CD4-positive, alpha-beta T cell treated with Interferon alpha-2 for 1 hour (primary cell): Measurements from ENCODE around the gene ADAMTSL3.
"Not testable (repeated sequence)": the region's sequence is repeated elsewhere in the genome, so short reads cannot be mapped to it uniquely, and the experiment has no call there.

Experiments used
- DNase-seq, 2 donors: peaks; one replicate each; pipeline ENCODE4 v3.0.0-alpha.2; 2020 to 2022

The ADAMTSL3 gene

DNA sequence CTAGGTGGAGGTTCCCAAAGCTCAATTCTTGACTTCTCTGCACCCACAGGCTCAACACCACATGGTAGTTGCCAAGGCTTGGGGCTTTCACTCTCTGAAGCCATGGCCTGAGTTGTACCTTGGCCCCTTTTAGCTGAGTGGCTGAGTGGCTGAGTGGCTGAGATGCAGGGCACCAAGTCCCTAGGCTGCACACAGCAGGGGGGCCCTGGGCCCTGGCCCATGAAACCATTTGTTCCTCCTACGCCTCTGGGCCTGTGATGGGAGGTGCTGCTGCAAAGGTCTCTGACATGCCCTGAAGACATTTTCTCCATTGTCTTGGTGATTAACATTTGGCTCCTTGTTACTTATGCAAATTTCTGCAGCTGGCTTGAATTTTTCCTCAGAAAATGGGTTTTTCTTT is 103.4 kb downstream of the ADAMTSL3 start:
- not testable (repeated sequence) for DNase-seq

DNA sequence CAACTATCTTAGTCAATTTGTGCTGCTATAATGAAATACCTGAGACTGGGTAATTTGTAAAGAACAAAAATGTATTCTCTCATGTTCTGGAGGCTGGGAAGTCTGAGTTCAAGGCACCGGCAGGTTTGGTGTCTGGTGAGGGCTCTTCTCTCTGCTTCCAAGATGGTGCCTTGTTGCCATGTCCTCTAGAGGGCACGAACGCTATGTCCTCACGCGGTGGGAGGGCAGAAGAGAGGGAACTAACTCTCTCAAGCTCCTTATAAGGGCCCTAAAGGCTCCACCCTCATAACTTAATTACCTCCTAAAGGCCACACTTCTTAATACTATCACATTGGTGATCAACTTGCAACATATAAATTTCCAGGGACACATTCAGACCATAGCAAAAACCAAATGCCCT is 108.4 kb downstream of the ADAMTSL3 start:
- DNase-seq: no peak

DNA sequence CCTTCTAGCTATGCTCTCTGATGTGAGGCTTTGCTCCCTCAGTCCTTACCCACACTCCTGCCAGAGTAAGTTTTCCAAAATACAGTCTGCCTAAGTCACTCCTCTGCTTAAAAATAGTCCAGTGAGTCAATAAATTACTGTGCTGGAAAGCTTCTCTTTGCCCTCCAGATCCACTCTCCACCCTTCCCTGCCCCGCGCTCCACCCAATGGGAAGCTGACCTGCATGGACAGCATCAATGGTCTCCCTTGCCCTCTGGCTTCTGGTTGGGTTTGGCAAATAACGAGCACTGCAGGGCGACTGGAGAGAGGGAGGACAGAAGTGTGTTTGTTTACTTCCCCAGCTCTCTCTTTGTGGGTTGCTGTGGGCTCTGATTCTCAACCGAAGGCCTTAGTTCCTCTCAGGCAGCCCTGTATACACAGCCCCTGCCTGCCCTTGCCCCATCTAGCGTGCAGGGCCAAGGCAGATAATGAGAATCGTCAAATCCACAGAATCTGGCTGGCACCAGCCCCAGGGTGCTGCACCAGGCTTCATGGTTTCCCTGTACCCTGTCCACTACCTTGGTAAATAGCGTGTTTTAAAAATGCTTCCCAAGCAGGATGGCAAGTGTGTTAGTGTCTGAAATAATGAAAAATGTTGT is 110.4 kb downstream of the ADAMTSL3 start:
- no peak for DNase-seq

DNA sequence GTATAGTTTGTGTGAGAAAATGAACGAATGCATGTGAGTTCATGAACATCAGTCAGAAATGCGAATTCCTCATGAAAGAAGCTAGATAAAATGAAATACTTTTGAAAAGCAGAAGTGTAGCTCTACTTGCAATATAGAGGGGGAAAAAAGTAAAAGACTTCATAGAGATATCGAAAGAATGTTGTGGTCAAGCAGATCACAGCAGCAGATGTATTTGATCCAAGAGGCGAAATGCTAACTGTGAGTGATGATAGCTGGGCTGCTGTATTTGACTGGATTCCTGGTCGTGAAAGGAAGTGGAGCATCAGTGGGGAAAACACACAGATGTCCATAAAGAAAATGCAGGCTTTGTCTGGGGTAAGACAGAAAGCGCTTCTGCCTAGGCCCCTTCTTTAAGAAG is 112.4 kb downstream of the ADAMTSL3 start:
- DNase-seq: no peak

GRCh38 chr15:83767741-83768140 is 113.8 kb downstream of the ADAMTSL3 start:
- no peak for DNase-seq

DNA sequence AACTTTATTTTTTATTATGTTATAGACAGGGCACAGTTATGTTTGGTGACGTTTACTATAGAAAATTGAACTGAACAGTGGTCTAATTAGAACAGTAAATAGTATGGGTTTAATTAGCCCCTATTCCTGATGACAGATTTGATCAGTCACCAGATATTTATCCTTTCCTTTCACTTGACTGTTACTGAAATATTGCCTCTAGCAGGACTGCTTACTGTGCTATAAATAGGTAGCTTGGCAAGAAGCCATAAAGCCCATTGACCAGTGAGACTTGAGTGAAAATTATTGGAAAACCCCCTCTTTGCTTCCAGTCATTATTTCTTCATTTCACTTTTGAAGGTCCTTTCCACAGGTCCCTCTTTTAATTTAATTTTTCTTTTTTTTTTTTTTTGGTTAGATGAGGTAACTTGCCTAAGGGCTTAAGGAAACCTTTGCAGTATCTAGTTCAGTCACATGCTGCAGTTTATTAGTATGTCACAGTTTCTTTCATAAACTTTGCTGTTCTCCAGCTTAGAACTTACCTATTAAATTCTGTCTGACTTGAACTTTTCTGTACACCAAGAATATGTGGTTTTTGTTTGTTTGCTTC is 115.6 kb downstream of the ADAMTSL3 start:
- DNase-seq: no peak

DNA sequence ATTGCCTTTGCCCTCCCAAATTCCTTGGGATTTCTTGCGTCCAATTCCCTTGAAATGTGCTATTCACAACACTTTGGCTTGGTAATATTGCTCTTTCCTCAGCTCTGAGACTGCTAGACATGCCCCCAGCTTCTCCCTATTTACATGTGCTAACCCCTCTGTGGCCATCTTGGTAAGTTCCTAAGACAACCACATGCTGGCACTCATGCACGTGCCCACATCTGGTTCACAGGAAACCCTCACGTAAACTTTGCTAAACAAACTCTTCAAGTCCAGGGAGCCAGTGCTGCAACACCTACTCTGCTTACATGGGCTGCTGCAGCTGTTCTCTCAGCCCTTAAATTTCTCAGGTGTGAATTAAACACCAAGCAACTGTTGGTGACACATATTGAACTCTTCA is 121.8 kb downstream of the ADAMTSL3 start:
- DNase-seq: no peak

DNA sequence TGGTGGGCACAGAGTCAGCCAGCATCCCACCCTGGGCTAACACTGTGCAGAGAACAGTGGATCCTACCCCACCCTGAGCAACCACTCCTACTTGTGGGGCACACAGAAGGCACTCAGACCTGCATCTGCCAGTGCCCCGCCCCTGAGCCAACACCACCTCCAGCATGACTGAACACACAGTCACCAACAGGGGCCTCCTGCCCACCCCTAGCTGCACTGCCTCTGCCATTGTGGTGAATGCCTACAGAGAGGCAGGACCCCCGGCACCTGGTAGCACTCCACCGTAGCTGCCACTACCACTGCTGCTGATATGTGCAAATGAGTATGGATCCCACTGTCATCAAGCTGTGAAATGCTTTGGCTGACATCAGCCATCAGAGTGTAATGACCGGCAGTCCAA is 123.1 kb downstream of the ADAMTSL3 start:
- no peak for DNase-seq

- no peak for DNase-seq
These were observed 129.3 kb downstream of the ADAMTSL3 start for GRCh38 chr15:83783227-83783626.

DNA sequence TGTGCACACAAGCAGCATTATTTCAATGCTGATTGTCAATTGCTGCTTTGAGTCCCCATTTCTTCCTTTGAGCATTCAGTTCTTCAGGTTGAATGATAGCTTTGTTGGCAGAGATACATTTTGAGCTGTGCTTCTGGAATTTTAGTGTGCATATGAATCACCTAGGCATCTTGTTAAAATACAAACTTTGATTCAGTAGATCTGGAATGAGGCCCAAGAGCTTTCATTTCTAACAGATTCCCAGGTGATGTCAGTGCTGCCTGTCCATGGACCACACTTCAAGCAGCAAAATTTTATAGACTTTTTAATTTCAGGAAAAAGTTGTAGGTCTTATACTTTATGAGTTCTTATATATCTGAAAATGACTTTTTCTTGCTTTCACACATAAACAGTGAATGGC is 131.1 kb downstream of the ADAMTSL3 start:
- no peak for DNase-seq

GRCh38 chr15:83786336-83786735 is 132.4 kb downstream of the ADAMTSL3 start:
- no peak for DNase-seq

- no peak for DNase-seq
These were observed 139.1 kb downstream of the ADAMTSL3 start for GRCh38 chr15:83793069-83793468.

GRCh38 chr15:83794209-83794608 is 140.3 kb downstream of the ADAMTSL3 start:
- no peak for DNase-seq

GRCh38 chr15:83809345-83809744 is 155.4 kb downstream of the ADAMTSL3 start:
- DNase-seq: no peak

DNA sequence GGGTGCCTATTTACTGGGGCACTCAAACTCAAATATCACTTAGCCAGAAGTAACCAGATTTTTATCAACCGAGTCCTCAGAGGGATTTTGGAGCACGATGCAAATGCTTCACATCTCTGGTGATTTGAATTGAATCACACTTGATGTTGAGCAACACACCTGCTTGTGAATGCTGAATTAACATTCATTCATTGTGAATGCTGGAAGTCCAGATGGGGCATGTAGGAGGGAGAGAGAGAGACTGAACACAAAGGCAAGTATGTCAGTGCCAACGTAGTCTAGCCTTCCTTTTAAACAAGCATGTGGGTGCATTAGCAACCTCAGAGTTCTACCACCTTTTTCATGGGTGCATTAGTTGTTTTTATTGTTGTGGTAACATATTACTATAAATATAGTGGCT is 156.2 kb downstream of the ADAMTSL3 start:
- no peak for DNase-seq

DNA sequence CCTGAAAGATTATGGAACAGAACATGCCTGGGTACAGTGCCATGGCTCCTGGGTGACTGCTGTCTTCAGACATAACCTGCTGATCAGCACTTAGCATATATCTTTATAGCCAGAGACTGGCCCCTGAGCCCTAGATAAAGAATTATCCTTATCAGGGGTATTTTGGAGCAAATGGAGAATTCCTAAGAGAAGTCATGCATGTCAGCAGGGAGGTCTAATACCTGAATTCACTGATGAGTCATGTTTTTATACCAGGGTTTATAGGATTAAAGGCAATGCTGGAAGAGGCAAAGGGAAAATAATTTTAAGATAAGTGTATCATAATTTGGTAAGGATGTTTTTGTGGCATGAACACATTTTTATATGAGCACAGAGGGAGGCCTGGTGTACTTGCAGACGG is 159.8 kb downstream of the ADAMTSL3 start:
- no peak for DNase-seq

GRCh38 chr15:83815506-83815905 is 161.6 kb downstream of the ADAMTSL3 start:
- no peak for DNase-seq

DNA sequence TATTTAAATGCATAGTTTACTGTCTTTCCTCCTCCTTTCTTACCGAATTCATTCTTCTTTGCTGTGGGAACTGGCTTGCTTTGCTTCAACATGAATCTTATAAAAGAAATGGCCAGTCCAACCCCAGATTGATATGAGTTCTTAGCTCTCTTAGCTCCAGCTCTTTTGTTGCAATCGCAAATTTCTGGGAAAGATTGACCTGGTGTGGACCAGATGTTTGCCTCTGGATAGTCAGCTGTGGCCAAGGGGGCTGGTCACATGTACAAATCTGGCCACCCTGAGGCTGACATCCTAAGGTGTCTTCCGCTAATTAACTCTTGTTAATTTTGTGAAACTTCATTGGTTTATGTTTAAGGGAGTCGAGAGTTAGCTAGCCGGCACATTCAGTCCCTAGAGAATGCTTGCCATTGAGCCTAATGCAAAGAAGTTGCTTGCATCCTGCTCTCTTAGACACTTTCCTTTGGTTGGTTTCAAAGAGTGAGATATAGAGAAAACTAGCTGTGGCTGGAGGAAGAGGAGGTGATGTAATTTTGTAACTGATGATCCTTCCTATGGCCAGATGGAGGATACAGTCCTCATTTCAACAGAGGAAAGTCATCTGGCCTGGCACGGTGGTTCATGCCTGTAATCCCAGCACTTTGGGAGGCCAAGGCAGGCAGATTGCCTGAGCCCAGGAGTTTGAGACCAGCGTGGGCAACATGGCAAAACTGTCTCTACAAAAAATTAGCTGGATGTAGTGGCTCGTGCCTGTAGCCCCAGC is 162.4 kb downstream of the ADAMTSL3 start:
- DNase-seq: no peak

- no peak for DNase-seq
These were observed 164.7 kb downstream of the ADAMTSL3 start for GRCh38 chr15:83818591-83818990.

- DNase-seq: no peak
These were observed 176.5 kb downstream of the ADAMTSL3 start for GRCh38 chr15:83830381-83830780.

DNA sequence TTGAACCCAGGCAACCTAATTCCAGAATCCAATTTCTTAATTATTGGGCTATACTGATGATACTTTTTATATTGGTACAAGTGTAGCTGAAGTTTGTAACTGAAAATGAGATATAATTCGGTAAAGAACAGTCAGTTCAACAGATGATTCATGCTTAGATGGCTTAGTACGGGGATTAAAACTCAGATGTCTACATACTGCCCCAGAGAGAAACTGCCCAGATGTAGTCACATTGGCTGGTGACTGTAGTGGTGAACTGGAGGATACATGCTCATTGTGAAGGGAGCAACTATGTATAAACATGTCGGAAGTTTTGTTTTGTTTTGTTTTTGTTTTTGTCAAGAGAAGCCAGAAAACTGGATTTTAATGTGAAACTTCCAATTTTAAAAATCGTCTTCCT is 179.6 kb downstream of the ADAMTSL3 start:
- DNase-seq: no peak

DNA sequence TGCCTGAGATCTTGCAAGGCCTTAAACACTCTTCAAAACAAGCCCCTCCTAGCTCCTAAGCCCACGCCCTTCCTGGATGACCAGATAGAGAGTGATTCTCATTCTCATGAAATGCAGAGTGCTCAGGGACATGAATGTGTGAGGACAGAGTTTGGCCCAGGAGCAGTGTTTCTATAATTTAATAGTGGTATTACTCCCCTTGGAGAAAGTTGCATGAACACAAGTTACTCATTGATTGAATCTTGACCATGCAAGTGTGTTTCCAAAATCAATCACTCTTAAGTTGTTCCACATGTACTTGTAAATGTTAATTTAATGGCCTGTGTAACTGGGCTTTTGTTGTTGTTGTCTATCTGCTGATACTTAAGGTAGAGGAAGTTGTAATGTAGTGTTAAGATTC is 181.6 kb downstream of the ADAMTSL3 start:
- no peak for DNase-seq

DNA sequence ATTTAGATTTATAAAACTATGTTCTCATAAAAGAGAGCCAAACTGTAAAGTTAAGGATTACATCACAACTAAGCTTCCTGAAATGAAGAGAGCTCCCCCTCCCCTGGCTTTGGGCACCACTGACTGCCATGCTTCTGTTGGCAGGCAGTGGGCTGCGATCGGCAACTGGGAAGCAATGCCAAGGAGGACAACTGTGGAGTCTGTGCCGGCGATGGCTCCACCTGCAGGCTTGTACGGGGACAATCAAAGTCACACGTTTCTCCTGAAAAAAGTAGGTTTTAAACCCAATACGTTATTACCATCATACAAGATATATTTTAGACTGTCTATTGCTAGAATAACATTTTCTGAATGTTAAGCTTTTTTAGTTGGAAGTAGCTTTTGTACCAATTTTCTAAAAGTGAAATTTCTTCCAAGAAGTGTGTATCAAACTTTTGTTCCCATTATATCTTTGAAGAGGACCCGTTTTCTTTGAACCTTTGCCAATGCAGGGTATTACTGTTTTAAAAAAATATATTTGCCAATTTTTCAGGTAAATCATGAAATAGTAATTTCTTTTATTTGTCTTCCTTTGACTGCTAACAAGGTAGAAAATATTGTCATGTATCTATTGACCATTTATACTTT is 184.1 kb downstream of the ADAMTSL3 start:
- DNase-seq: no peak

- no peak for DNase-seq
These were observed 184.8 kb downstream of the ADAMTSL3 start for GRCh38 chr15:83838763-83839162.
